Caco-2 (cell line): ENCODE measurements around the gene ABCC1. TPM values are rescaled to one million over a fixed set of nuclear protein-coding genes. Genes with fewer than 3 reads are reported as not detected.

Experiments used
- BruUV-seq: library from RNA; stranded (reverse); fragments of 400-500 nt; replicated peaks from 2 replicates; lab custom pipeline; 2021; lab: Mats Ljungman, UMichigan
- CTCF ChIA-PET: fragments of 300-600 bp; sonication (Branson Sonifier 250); formaldehyde crosslinking; loops from one replicate; lab custom pipeline; 2022; ENCODE audit warnings: antibody characterized with exemption; lab: Charles Lee
- POLR2A ChIA-PET: fragments of 300-600 bp; sonication (Branson Sonifier 250); formaldehyde crosslinking; loops from one replicate; lab custom pipeline; 2022; ENCODE audit warnings: antibody characterized with exemption; lab: Charles Lee
- DNase-seq, 2 experiments: peaks; one replicate each; pipeline versions ENCODE4 v3.0.0 to v3.0.0-alpha.2; 2020 to 2022
- H3K27me3 ChIP-seq: replicated peaks from 2 replicates; pipeline ENCODE4 v1.6.0; 2011; ENCODE audit warnings: low read length; ENCODE audit not compliant: control insufficient read depth, insufficient read depth
- H3K36me3 ChIP-seq: 2 replicates; pipeline ENCODE4 v1.5.1; 2011; ENCODE audit warnings: low read length; ENCODE audit not compliant: control insufficient read depth, insufficient read depth
- H3K4me1 ChIP-seq: fragments of 250-450 bp; sonication (Bioruptor Pico); 2 replicates; pipeline ENCODE4 v1.5.1; 2020; ENCODE audit warnings: mild to moderate bottlenecking
- H3K4me3 ChIP-seq: 2 replicates; pipeline ENCODE4 v1.5.1; 2011; ENCODE audit warnings: low read depth, mild to moderate bottlenecking, control low read depth, low read length
- H3K9me3 ChIP-seq: fragments of 250-450 bp; sonication (Bioruptor Pico); 2 replicates; pipeline ENCODE4 v1.5.1; 2020; ENCODE audit warnings: mild to moderate bottlenecking, moderate library complexity
- H3K27ac Mint-ChIP-seq: one replicate; pipeline ENCODE4 v1.8.0; 2022; ENCODE audit warnings: mixed read lengths; ENCODE audit not compliant: unreplicated experiment
- H3K27me3 Mint-ChIP-seq: one replicate; pipeline ENCODE4 v1.8.0; 2022; ENCODE audit warnings: mixed read lengths; ENCODE audit not compliant: insufficient read depth, unreplicated experiment
- H3K36me3 Mint-ChIP-seq: one replicate; pipeline ENCODE4 v1.8.0; 2022; ENCODE audit warnings: mild to moderate bottlenecking, mixed read lengths; ENCODE audit not compliant: insufficient read depth, unreplicated experiment
- H3K4me1 Mint-ChIP-seq: one replicate; pipeline ENCODE4 v1.8.0; 2022; ENCODE audit warnings: low read depth, mixed read lengths; ENCODE audit not compliant: unreplicated experiment
- H3K4me3 Mint-ChIP-seq: one replicate; pipeline ENCODE4 v1.8.0; 2022; ENCODE audit warnings: mild to moderate bottlenecking, moderate library complexity, mixed read lengths; ENCODE audit not compliant: unreplicated experiment
- H3K9me3 Mint-ChIP-seq: one replicate; pipeline ENCODE4 v1.8.0; 2022; ENCODE audit warnings: mixed read lengths; ENCODE audit not compliant: unreplicated experiment
- intact Hi-C: fragments of 100-400 bp; cut with micrococcal nuclease; formaldehyde crosslinking; loops from one replicate; pipeline ENCODE4 v1.10.0; 2022; ENCODE audit not compliant: unreplicated experiment
- total RNA-seq: library from RNA; stranded (reverse); gene quantifications from 2 replicates; pipeline ENCODE4 v1.2.3, GENCODE V29; 2022
- TF ChIP-seq, protein P1 (sequence below), 2 experiments: fragments of 200-600 bp in 1 of 2; IDR thresholded peaks; 1 replicate in 1 of 2; 2 replicates in 1 of 2; pipeline versions ENCODE4 v1.5.1 to v1.8.0; 2011 to 2022; ENCODE audit warnings: antibody characterized with exemption in 1 of 2, control low read depth in 1 of 2, inconsistent platforms in 1 of 2, low read depth in 1 of 2, low read length in 1 of 2, mild to moderate bottlenecking in 1 of 2, moderate library complexity in 1 of 2; ENCODE audit not compliant: insufficient read depth in 1 of 2, severe bottlenecking in 1 of 2, unreplicated experiment in 1 of 2

Gene ABCC1
- total RNA-seq, 1 experiment from 2014 or later, result 22.3 TPM

DNA sequence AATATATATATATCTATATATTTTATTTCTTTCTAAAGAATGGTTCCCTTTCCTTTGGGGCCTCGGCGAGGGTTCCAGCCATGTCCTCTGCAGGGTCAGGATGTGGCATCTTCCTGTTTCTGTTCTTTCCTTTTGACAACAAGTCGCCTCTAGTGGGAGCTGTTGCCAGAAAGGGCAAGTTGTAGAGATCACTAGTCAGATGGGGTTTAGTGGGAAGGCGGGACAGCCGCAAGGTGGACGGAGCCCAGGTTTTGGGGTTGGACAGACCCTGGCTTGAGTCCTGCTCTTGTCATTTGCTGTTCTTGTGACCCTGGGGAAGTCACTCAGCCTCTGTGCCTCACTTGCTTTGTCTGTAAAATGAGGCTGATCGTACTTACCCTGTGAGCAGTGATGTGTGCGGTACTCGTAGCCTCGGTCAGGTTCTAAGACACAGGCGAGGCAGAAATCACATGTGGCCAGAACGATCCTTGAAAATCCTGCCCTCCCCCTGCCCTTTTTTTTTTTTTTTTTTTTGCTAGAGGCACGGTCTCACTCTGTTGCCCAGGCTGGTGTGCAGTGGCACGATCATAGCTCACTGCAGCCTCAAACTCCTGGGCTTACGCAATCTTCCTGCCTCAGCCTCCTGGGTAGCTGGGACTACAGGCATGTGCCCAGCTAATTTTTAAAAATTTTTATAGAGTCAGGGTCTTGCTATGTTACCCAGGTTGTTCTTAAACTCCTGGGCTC lies 193.8 kb downstream of the ABCC1 start:
- Histone ChIP-seq H3K27me3 (no peaks in the 10 kb centered on the region), H3K4me1 (no peaks in the 10 kb centered on the region), H3K36me3 (no peaks in the 10 kb centered on the region), H3K9me3 (no peaks in the 10 kb centered on the region), H3K4me3 (no peak overlapping the region)
- POLR2A ChIA-PET, result no interaction called here
- H3K4me3 Mint-ChIP-seq, result no peak overlapping the region
- CTCF ChIA-PET, result interaction anchor here (0.9 to 1.8 kb wide), 2 partner anchors 255 to 366 kb away, joined by 3 to 6 read pairs; partner anchors contain the start of gene CEP20
- H3K27ac Mint-ChIP-seq, result no peak overlapping the region
- TF ChIP-seq, protein P1, sequence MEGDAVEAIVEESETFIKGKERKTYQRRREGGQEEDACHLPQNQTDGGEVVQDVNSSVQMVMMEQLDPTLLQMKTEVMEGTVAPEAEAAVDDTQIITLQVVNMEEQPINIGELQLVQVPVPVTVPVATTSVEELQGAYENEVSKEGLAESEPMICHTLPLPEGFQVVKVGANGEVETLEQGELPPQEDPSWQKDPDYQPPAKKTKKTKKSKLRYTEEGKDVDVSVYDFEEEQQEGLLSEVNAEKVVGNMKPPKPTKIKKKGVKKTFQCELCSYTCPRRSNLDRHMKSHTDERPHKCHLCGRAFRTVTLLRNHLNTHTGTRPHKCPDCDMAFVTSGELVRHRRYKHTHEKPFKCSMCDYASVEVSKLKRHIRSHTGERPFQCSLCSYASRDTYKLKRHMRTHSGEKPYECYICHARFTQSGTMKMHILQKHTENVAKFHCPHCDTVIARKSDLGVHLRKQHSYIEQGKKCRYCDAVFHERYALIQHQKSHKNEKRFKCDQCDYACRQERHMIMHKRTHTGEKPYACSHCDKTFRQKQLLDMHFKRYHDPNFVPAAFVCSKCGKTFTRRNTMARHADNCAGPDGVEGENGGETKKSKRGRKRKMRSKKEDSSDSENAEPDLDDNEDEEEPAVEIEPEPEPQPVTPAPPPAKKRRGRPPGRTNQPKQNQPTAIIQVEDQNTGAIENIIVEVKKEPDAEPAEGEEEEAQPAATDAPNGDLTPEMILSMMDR (IDR thresholded peaks at IDR 0.05; ENCODE audit: insufficient read depth in 1 of 2, low read depth in 1 of 2, low read length in 1 of 2, severe bottlenecking in 1 of 2, unreplicated experiment in 1 of 2), result peak; percentile 28 to 46
- no peaks in the 10 kb centered on the region for H3K4me1 Mint-ChIP-seq
- H3K27me3 Mint-ChIP-seq, result no peaks in the 10 kb centered on the region
- no TSS peak for BruUV-seq
- peak in 1 of 2 experiments; percentile 40 for DNase-seq
- H3K9me3 Mint-ChIP-seq, result no peaks in the 10 kb centered on the region
- intact Hi-C loops, result no loop called here
- peaks cover 37% of the 10 kb centered on the region for H3K36me3 Mint-ChIP-seq

DNA sequence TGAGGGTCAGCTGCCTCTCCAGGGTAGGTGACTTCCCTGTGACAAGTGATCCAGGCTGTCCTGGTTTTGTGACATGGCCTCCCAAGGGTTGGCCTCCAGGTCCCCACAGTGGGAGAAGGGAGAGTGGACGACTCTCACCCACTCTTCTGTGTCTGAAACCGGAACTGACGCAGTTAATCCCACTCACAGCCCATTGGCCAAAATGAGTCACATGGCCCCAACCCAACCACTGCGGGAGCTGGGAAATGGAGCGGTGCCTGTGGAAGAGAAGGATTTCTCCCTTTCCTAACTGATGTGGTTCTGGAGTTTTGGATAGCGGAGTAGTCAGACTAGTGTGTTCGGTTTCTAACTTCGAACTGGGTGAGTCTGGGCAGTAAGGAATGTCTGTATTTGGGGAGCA lies 194.5 kb downstream of the ABCC1 start:
- H3K27me3 Mint-ChIP-seq, result no peaks in the 10 kb centered on the region
- no peak overlapping the region for H3K27ac Mint-ChIP-seq
- no peaks in the 10 kb centered on the region for H3K9me3 Mint-ChIP-seq

DNA sequence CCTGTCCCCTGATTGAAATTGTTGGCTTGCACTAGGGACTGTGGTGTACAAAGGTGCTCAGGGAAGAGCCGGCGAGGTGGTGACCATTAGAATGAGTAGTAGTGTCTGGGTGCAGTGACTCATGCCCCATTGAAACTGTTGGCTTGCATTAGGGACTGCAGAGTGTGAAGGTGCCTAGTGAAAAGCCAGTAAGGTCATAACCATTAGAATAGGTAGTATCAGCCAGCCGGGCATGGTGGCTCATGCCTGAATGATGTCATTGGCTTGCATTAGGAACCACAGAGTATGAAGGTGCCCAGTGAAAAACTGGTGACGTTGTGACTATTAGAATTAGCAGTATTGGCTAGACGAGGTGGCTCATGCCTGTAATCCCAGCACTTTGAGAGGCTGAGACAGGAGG lies 195.0 kb downstream of the ABCC1 start:
- no peak overlapping the region for H3K27ac Mint-ChIP-seq
- H3K4me1 ChIP-seq, result no peaks in the 10 kb centered on the region
- ChIA-PET CTCF (no interaction called here), POLR2A (no interaction called here)
- peaks cover 29% of the 10 kb centered on the region for H3K36me3 Mint-ChIP-seq
- H3K4me1 Mint-ChIP-seq, result no peaks in the 10 kb centered on the region
- H3K36me3 ChIP-seq, result no peaks in the 10 kb centered on the region
- no TSS peak for BruUV-seq
- no peaks in the 10 kb centered on the region for H3K9me3 ChIP-seq
- no peaks in the 10 kb centered on the region for H3K27me3 Mint-ChIP-seq
- no peak overlapping the region for H3K4me3 Mint-ChIP-seq
- H3K4me3 ChIP-seq, result no peak overlapping the region
- TF ChIP-seq, protein P1 (IDR thresholded peaks at IDR 0.05; ENCODE audit: insufficient read depth in 1 of 2, low read depth in 1 of 2, low read length in 1 of 2, severe bottlenecking in 1 of 2, unreplicated experiment in 1 of 2), result no peak
- no peaks in the 10 kb centered on the region for H3K9me3 Mint-ChIP-seq
- no peak for DNase-seq
- intact Hi-C loops, result no loop called here
- no peaks in the 10 kb centered on the region for H3K27me3 ChIP-seq

More for the DNA sequence above, 194.5 kb downstream of the ABCC1 start:
- ChIA-PET POLR2A (no interaction called here), CTCF (interaction anchor here (0.9 to 1.8 kb wide), 2 partner anchors 256 to 366 kb away, joined by 3 to 6 read pairs; partner anchors contain the start of gene CEP20)
- Histone ChIP-seq H3K9me3 (no peaks in the 10 kb centered on the region), H3K4me1 (no peaks in the 10 kb centered on the region), H3K36me3 (no peaks in the 10 kb centered on the region), H3K4me3 (no peak overlapping the region), H3K27me3 (no peaks in the 10 kb centered on the region)
- H3K36me3 Mint-ChIP-seq, result peaks cover 33% of the 10 kb centered on the region
- no peak overlapping the region for H3K4me3 Mint-ChIP-seq
- BruUV-seq, result no TSS peak
- intact Hi-C loops, result no loop called here
- TF ChIP-seq, protein P1 (IDR thresholded peaks at IDR 0.05; ENCODE audit: insufficient read depth in 1 of 2, low read depth in 1 of 2, low read length in 1 of 2, severe bottlenecking in 1 of 2, unreplicated experiment in 1 of 2), result no peak
- no peak for DNase-seq
- H3K4me1 Mint-ChIP-seq, result no peaks in the 10 kb centered on the region
